H1 (cell line): ENCODE data around the gene MYO15A. TPM values are rescaled to one million over a fixed set of nuclear protein-coding genes. Genes with fewer than 3 reads are reported as not detected.

Experiments
- CTCF ChIA-PET: fragments of 300-600 bp; sonication (Branson Sonifier 250); formaldehyde crosslinking; loops from one replicate; lab custom pipeline; 2021; ENCODE audit not compliant: partially characterized antibody; lab: Charles Lee
- POLR2A ChIA-PET: fragments of 300-600 bp; sonication (Branson Sonifier 250); formaldehyde crosslinking; loops from one replicate; lab custom pipeline; 2021; ENCODE audit warnings: inconsistent platforms; ENCODE audit not compliant: partially characterized antibody; lab: Charles Lee
- DNase-seq, 2 experiments: peaks; one replicate each; pipeline versions ENCODE4 v3.0.0 to v3.0.0-alpha.2; 2010 to 2022; ENCODE audit warnings: low spot score in 2 of 2, low read depth in 1 of 2, mixed read lengths in 1 of 2
- FAIRE-seq: peaks from 2 replicates; lab custom pipeline; 2011; peaks lifted over from hg19 to GRCh38; lab: Jason Lieb, UNC
- H2AFZ ChIP-seq: 2 replicates; pipeline ENCODE4 v1.8.1; 2012; ENCODE audit warnings: low read length, inconsistent platforms
- H2AK5ac ChIP-seq: 2 replicates; pipeline ENCODE4 v1.6.1; 2013; ENCODE audit warnings: low read depth, low read length
- H2BK120ac ChIP-seq: replicated peaks from 2 replicates; pipeline ENCODE3; 2013; ENCODE audit warnings: low read depth, low read length, inconsistent platforms
- H2BK12ac ChIP-seq: 2 replicates; pipeline ENCODE4 v1.6.1; 2013; ENCODE audit warnings: low read depth, low read length
- H2BK15ac ChIP-seq: 2 replicates; pipeline ENCODE4 v1.6.1; 2013; ENCODE audit warnings: low read length
- H2BK20ac ChIP-seq: 2 replicates; pipeline ENCODE4 v1.6.1; 2013; ENCODE audit warnings: low read length
- H2BK5ac ChIP-seq: 2 replicates; pipeline ENCODE4 v1.6.1; 2013; ENCODE audit warnings: low read depth, low read length
- H3K14ac ChIP-seq: 2 replicates; pipeline ENCODE4 v1.6.1; 2013; ENCODE audit warnings: inconsistent platforms; ENCODE audit not compliant: insufficient read length
- H3K18ac ChIP-seq: 2 replicates; pipeline ENCODE4 v1.6.1; 2013; ENCODE audit warnings: low read length; ENCODE audit errors: extremely low read depth
- H3K23ac ChIP-seq: 2 replicates; pipeline ENCODE4 v1.6.1; 2013; ENCODE audit warnings: inconsistent platforms; ENCODE audit not compliant: insufficient read length
- H3K23me2 ChIP-seq: 2 replicates; pipeline ENCODE4 v1.6.1; 2013; ENCODE audit warnings: low read depth, low read length
- H3K27ac ChIP-seq: 2 replicates; pipeline ENCODE4 v1.6.1; 2011; ENCODE audit warnings: low read depth, low read length, inconsistent platforms
- H3K27me3 ChIP-seq, 4 experiments: replicated peaks in 1 of 4; 1 replicate in 1 of 4; 2 replicates in 3 of 4; pipeline versions ENCODE4 v1.6.1 to v1.8.1; 2011 to 2013; ENCODE audit warnings: low read length in 3 of 4, mild to moderate bottlenecking in 3 of 4, inconsistent platforms in 2 of 4, mixed read lengths in 2 of 4, moderate library complexity in 1 of 4; ENCODE audit not compliant: control insufficient read depth in 3 of 4, insufficient read depth in 3 of 4; ENCODE audit errors: extremely low read depth in 1 of 4
- H3K36me3 ChIP-seq, 4 experiments: 2 replicates each; pipeline versions ENCODE4 v1.6.1 to v1.8.1; 2011 to 2013; ENCODE audit warnings: mild to moderate bottlenecking in 4 of 4, low read length in 3 of 4, moderate library complexity in 2 of 4, control low read depth in 1 of 4, inconsistent platforms in 1 of 4; ENCODE audit not compliant: insufficient read depth in 4 of 4, control insufficient read depth in 2 of 4
- H3K4ac ChIP-seq: replicated peaks from 2 replicates; pipeline ENCODE3; 2013; ENCODE audit warnings: low read length, low read depth, mixed read lengths, inconsistent platforms; ENCODE audit not compliant: insufficient read length
- H3K4me1 ChIP-seq, 4 experiments: replicated peaks in 1 of 4; 1 replicate in 1 of 4; 2 replicates in 3 of 4; pipeline versions ENCODE4 v1.6.1 to v1.8.1; 2011 to 2013; ENCODE audit warnings: low read length in 3 of 4, inconsistent platforms in 2 of 4, mixed read lengths in 1 of 4; ENCODE audit not compliant: insufficient read depth in 4 of 4, control insufficient read depth in 3 of 4
- H3K4me2 ChIP-seq, 2 experiments: 2 replicates each; pipeline versions ENCODE4 v1.6.1 to v1.8.1; 2011 to 2013; ENCODE audit warnings: low read depth in 2 of 2, low read length in 2 of 2, control low read depth in 1 of 2, inconsistent platforms in 1 of 2, mild to moderate bottlenecking in 1 of 2; ENCODE audit not compliant: insufficient read depth in 1 of 2
- H3K4me3 ChIP-seq, 4 experiments: fragments of 200-600, 300-600 bp in 1 of 4; sonication (generic), shearing (Covaris generic), sonication (Bioruptor Twin) in 1 of 4; 2 replicates each; pipeline versions ENCODE4 v1.5.1 to v1.8.1; 2011 to 2016; ENCODE audit warnings: low read length in 4 of 4, low read depth in 3 of 4, control low read depth in 2 of 4, inconsistent platforms in 2 of 4, mild to moderate bottlenecking in 2 of 4, mixed read lengths in 1 of 4, moderate library complexity in 1 of 4; ENCODE audit not compliant: insufficient read depth in 2 of 4; ENCODE audit errors: extremely low read depth in 1 of 4
- H3K56ac ChIP-seq: replicated peaks from 2 replicates; pipeline ENCODE3; 2013; ENCODE audit warnings: low read depth, mild to moderate bottlenecking, mixed read lengths, low read length, inconsistent platforms; ENCODE audit not compliant: insufficient read length
- H3K79me1 ChIP-seq: 2 replicates; pipeline ENCODE4 v1.6.1; 2013; ENCODE audit warnings: low read depth, low read length, control low read depth
- H3K79me2 ChIP-seq, 2 experiments: 2 replicates each; pipeline versions ENCODE4 v1.6.1 to v1.8.1; 2012 to 2013; ENCODE audit warnings: low read length in 2 of 2, mild to moderate bottlenecking in 2 of 2, inconsistent platforms in 1 of 2; ENCODE audit not compliant: insufficient read depth in 2 of 2, control insufficient read depth in 1 of 2
- H3K9ac ChIP-seq, 4 experiments: replicated peaks in 1 of 4; 1 replicate in 1 of 4; 2 replicates in 3 of 4; pipeline versions ENCODE4 v1.6.1 to v1.8.1; 2011 to 2013; ENCODE audit warnings: low read depth in 3 of 4, low read length in 3 of 4, control low read depth in 2 of 4, mild to moderate bottlenecking in 2 of 4, moderate library complexity in 2 of 4, inconsistent platforms in 1 of 4; ENCODE audit errors: extremely low read depth in 1 of 4
- H3K9me3 ChIP-seq, 2 experiments: 2 replicates each; pipeline versions ENCODE4 v1.6.1 to v1.8.1; 2012 to 2013; ENCODE audit warnings: mild to moderate bottlenecking in 2 of 2, moderate library complexity in 2 of 2, control low read depth in 1 of 2, inconsistent platforms in 1 of 2, low read depth in 1 of 2, low read length in 1 of 2, mixed read lengths in 1 of 2; ENCODE audit not compliant: insufficient read depth in 2 of 2
- H4K20me1 ChIP-seq, 2 experiments: replicated peaks in 1 of 2; 2 replicates each; pipeline versions ENCODE3 to v1.8.1; 2011 to 2013; ENCODE audit warnings: inconsistent platforms in 2 of 2, low read length in 2 of 2, mild to moderate bottlenecking in 1 of 2; ENCODE audit not compliant: insufficient read depth in 2 of 2, control insufficient read depth in 1 of 2
- H4K5ac ChIP-seq: 2 replicates; pipeline ENCODE4 v1.6.1; 2013; ENCODE audit warnings: low read length, low read depth, mixed read lengths, inconsistent platforms; ENCODE audit not compliant: insufficient read length
- H4K8ac ChIP-seq: 2 replicates; pipeline ENCODE4 v1.8.0; 2013; ENCODE audit warnings: mild to moderate bottlenecking, moderate library complexity, low read length, inconsistent platforms; ENCODE audit not compliant: insufficient read depth; ENCODE audit errors: extremely low read depth
- H4K91ac ChIP-seq: replicated peaks from 2 replicates; pipeline ENCODE3; 2013; ENCODE audit warnings: low read length, mixed read lengths, inconsistent platforms; ENCODE audit not compliant: insufficient read length
- ASH2L ChIP-seq: fragments of 200-600, 300-600 bp; sonication (generic); IDR thresholded peaks from one replicate; pipeline ENCODE4 v1.7.1; 2017; ENCODE audit warnings: low read length
- CTBP2 ChIP-seq: IDR thresholded peaks from 2 replicates; pipeline ENCODE4 v1.7.0; 2011; ENCODE audit warnings: borderline replicate concordance, mild to moderate bottlenecking, moderate library complexity, mixed read lengths, low read length; ENCODE audit not compliant: insufficient read depth, insufficient read length
- EP300 ChIP-seq, 2 experiments: IDR thresholded peaks; 1 replicate in 1 of 2; 2 replicates in 1 of 2; pipeline ENCODE4 v1.6.1; 2011 to 2012; ENCODE audit warnings: low read depth in 2 of 2, low read length in 2 of 2, mild to moderate bottlenecking in 2 of 2, borderline replicate concordance in 1 of 2, inconsistent platforms in 1 of 2, moderate library complexity in 1 of 2
- KDM1A ChIP-seq: fragments of 200-600, 300-600 bp; sonication (generic); IDR thresholded peaks from 2 replicates; pipeline ENCODE4 v1.7.1; 2016; ENCODE audit warnings: mild to moderate bottlenecking, low read length, borderline replicate concordance
- MAX ChIP-seq: IDR thresholded peaks from 2 replicates; pipeline ENCODE4 v1.6.1; 2012; ENCODE audit warnings: inconsistent platforms
- POLR2A ChIP-seq, 2 experiments: IDR thresholded peaks; 1 replicate in 1 of 2; 2 replicates in 1 of 2; pipeline ENCODE4 v1.6.1; 2011; ENCODE audit warnings: low read depth in 2 of 2, low read length in 2 of 2, mild to moderate bottlenecking in 2 of 2; ENCODE audit errors: control extremely low read depth in 1 of 2
- TCF12 ChIP-seq: IDR thresholded peaks from 2 replicates; pipeline ENCODE4 v1.6.1; 2011; ENCODE audit warnings: low read depth, mild to moderate bottlenecking, low read length
- WGBS, 2 experiments: shearing (Covaris generic) in 1 of 2; methylation state at CpG; one replicate each; pipeline versions ENCODE4 v1.1.6 to v1.1.7; 2013 to 2015; ENCODE audit warnings: low lambda C conversion rate in 2 of 2, mixed read lengths in 2 of 2, inconsistent platforms in 1 of 2, low coverage in 1 of 2, missing lambda C conversion rate in 1 of 2; ENCODE audit not compliant: insufficient replicate concordance in 2 of 2, insufficient coverage in 1 of 2, insufficient read length in 1 of 2; ENCODE audit errors: extremely low coverage in 1 of 2, missing lambda C conversion rate in 1 of 2; 5-methylcytosine and 5-hydroxymethylcytosine counted together
- polyA plus RNA-seq, 7 experiments: library from polyadenylated mRNA; depleted of rRNA in 3 of 7; stranded (reverse) in 5 of 7; unstranded in 2 of 7; fragments of >200 nt in 5 of 7; fragments of 200-250 nt in 2 of 7; gene quantifications; 1 replicate in 5 of 7; 2 replicates in 1 of 7; 4 replicates in 1 of 7; pipeline versions ENCODE4 v1.2.1 to v1.2.3, GENCODE V29; 2011 to 2013; ENCODE audit warnings: missing spikeins in 2 of 7, mixed read lengths in 2 of 7
- total RNA-seq: library from RNA; stranded (reverse); fragmentation: NEBNext Ultra II Directional; extraction: Animal tissue kit (Norgen Biotek cat#: 25700); gene quantifications from 2 replicates; pipeline ENCODE4 v1.2.1, GENCODE V29; 2021

The MYO15A gene
- total and polyA plus RNA-seq, 2 of the 8 experiments (the other 6 are each of a cell fraction or from before 2014, with no cell fraction given) = 1.6 to 4.2 TPM

- Histone ChIP-seq H2BK5ac (peak overlapping the region; percentile 78; the same call in 1 of the 2 replicates), H2BK120ac (no peak overlapping the region), H4K20me1 (peaks cover 17 to 29% of the 10 kb centered on the region in 2 experiments), H3K14ac (no peak overlapping the region), H3K79me2 (peaks cover 8 to 67% of the 10 kb centered on the region in 2 experiments), H3K9ac (no peak overlapping the region), H4K8ac (no peak overlapping the region), H3K23me2 (peaks cover 13% of the 10 kb centered on the region), H3K4me3 (no peak overlapping the region), H3K4me2 (no peak overlapping the region), H3K23ac (no peak overlapping the region), H4K5ac (no peak overlapping the region), H3K4ac (no peak overlapping the region), H3K27ac (no peak overlapping the region), H3K4me1 (peaks cover 0 to 18% (median 12%) of the 10 kb centered on the region in 4 experiments; a peak in 6 of 7 replicates), H2AK5ac (peak overlapping the region; percentile 4; the same call in 1 of the 2 replicates), H3K27me3 (no peaks in the 10 kb centered on the region), H2BK20ac (no peak overlapping the region), H2BK15ac (no peak overlapping the region), H4K91ac (no peak overlapping the region), H2AFZ (no peak overlapping the region), H3K79me1 (peaks cover 49% of the 10 kb centered on the region), H3K56ac (no peak overlapping the region), H3K36me3 (peaks cover 0 to 9% (median 4%) of the 10 kb centered on the region in 4 experiments; a peak in 1 of 8 replicates), H2BK12ac (no peak overlapping the region), H3K9me3 (no peaks in the 10 kb centered on the region), H3K18ac (no peak overlapping the region)
- ChIA-PET CTCF (interaction anchor here (1.0 to 8.4 kb wide), 5 partner anchors 12 to 87 kb away, joined by 3 to 76 read pairs (median 4); no protein-coding TSS in a partner anchor), POLR2A (interaction anchor here (1.0 to 3.6 kb wide), 5 partner anchors 13 to 45 kb away, joined by 3 to 14 read pairs (median 8); partner anchors contain the start of genes ALKBH5, FLII and MIEF2)
- WGBS, 2 experiments = 83% methylated on average over 10 of the region's 10 CpGs; no CpG with 5 or more reads in 1 of the 2 experiments
- DNase-seq (no peak), FAIRE-seq (no peak)
- TF ChIP-seq TCF12 (no peak), POLR2A (IDR thresholded peaks at IDR 0.05; ENCODE audit: control extremely low read depth in 1 of 2, low read depth in 2 of 2, low read length in 2 of 2) (no peak), CTBP2 (no peak), ASH2L (no peak), KDM1A (peak; percentile 69; the same call in 1 of the 2 replicates), EP300 (IDR thresholded peaks at IDR 0.05; ENCODE audit: borderline replicate concordance in 1 of 2, low read depth in 2 of 2, low read length in 2 of 2) (no peak), MAX (no peak)
These were observed 119.7 kb downstream of the MYO15A start for GRCh38 chr17:18228176-18228682.
